GM19035 (cell line): Measurements from ENCODE around the gene RSF1.
"Not testable (repeated sequence)": the region's sequence is repeated elsewhere in the genome, so short reads cannot be mapped to it uniquely, and the experiment has no call there.

ENCODE experiments used
- ATAC-seq: cut with Tn5 transposase; IDR thresholded peaks from one replicate; pipeline ENCODE4 v1.9.1; 2021; ENCODE audit not compliant: unreplicated experiment

RSF1 gene

DNA sequence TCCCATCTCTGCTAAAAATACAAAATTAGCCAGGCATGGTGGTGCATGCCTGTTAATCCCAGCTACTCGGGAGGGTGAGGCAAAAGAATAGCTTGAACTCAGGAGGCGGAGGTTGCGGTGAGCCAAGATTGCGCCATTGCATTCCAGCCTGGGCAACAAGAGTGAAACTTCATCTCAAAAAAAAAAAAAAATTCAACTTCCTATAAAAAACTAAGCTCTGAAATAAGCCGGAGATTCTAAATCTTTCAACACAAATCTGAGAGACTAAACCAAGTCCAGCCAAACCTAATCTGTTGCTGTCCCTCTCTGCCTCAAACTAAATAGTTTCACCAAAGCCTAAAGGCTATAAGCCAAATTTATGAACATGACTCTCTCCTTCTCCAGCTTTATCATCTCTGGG is 186.6 kb downstream of the RSF1 start:
- ATAC-seq = not testable (repeated sequence)

DNA sequence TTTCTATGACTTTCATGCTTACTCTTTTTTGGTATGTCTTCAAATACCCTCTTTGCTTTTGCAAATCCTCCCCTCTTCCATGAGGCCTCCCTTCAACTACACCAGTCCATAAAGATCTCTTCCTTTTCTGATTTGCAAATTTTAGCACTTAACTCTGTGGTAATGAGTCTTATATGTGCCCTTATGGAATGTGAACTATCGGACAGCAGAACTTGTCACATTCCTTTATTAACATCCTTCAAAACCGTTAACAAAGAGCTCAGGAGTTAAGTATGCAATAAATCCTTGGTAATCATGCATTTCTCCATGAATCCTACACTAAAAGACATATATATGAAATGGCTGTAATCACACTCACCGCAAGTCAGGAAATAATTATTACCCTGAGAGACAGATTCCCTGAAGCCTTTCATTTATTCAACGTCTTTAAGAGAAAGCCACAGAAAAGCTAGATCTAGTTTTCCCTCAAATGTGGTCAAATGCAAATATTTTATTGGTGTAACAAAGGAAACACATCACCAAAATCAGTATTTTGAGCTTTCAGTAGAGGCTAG is 190.3 kb downstream of the RSF1 start:
- no peak for ATAC-seq

DNA sequence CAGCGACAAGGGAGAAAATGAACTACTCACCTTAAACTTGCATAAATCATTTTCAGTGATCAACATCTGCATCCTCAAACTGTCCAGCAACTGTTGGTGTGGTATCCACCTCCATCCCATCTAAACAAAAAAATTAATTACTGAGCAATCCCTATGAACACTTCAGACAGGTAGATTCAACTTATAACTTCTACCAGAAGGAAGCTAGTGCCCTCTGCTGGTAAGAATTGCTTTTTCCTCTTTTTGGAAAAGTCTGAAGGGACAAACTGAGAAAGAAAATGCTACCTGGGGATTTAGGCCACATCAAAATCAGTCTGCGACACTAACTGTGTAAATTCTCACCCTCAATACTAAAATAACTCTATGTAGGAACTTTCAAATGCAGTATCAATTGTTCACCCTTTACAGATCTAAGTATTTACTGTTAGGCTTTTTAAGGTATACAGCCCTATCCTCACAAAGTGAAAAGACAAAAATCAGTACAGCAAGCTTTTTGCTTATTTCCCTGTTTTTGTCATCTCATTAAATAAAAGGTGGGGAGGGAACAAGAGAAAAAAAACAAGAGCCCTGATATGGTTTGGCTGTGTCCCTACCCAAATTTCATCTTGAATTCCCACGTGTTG is 200.8 kb downstream of the RSF1 start:
- no peak for ATAC-seq

DNA sequence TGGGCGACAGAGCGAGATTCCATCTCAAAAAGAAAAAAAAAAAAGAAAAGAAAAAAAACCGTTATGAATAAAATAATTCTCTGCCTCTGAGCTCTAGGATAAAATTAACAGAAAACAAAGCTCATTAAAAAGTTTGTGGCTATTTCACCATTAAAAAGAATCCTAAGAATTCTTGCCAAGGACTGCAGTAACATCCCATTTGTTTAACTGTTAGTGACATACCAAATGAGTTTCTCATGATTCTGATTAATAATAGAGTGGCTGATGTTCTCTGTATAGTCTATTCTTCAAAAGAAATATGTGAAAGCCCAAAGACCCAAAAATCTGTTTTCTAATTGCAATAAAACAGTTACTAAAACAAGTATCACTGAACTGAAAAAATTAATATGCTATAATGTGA is 202.6 kb downstream of the RSF1 start:
- ATAC-seq = no peak

DNA sequence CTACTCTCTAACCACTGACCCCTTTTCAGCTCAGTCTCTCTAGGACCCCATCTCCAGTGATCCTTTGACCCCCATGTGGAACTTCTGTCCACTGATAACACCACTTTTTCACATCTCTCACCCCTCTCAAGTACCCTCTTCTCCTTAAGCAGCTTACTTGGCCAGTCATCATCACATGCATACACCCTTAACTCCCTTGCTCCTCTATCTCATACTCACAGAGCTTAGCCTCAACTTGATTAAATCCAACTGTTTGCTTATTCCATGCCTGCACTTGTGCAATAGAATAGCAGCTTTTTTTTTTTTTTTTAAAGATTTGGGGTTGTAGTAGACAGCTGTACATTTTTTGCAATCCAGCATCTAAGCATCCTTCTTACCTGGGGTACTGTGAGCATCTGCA is 208.6 kb downstream of the RSF1 start:
- ATAC-seq = no peak
